Mesothelial cell of epicardium (in vitro differentiated cells): ENCODE results near the gene LCN2. TPM values are rescaled to one million over a fixed set of nuclear protein-coding genes. Genes with fewer than 3 reads are reported as not detected.

Source experiments
- DNase-seq, 2 experiments: peaks; one replicate each; pipeline ENCODE4 v3.0.0; 2021; ENCODE audit warnings: low spot score in 2 of 2; ENCODE audit not compliant: unreplicated experiment in 2 of 2
- H3K27ac Mint-ChIP-seq: 2 replicates; pipeline ENCODE4 v1.8.0; 2021; ENCODE audit warnings: mixed read lengths
- H3K27me3 Mint-ChIP-seq: 2 replicates; pipeline ENCODE4 v1.8.0; 2021; ENCODE audit warnings: low read depth, mixed read lengths
- H3K36me3 Mint-ChIP-seq: 2 replicates; pipeline ENCODE4 v1.8.0; 2021; ENCODE audit warnings: mixed read lengths
- H3K4me1 Mint-ChIP-seq: 2 replicates; pipeline ENCODE4 v1.8.0; 2021; ENCODE audit warnings: mixed read lengths
- H3K4me3 Mint-ChIP-seq: 2 replicates; pipeline ENCODE4 v1.8.0; 2021; ENCODE audit warnings: mild to moderate bottlenecking, moderate library complexity, mixed read lengths
- H3K9me3 Mint-ChIP-seq: 2 replicates; pipeline ENCODE4 v1.8.0; 2021; ENCODE audit warnings: mixed read lengths
- CTCF ChIP-seq: fragments of 200-600 bp; sonication (generic); IDR thresholded peaks from one replicate; pipeline ENCODE4 v1.5.0; 2021; ENCODE audit warnings: antibody characterized with exemption; ENCODE audit not compliant: unreplicated experiment
- total RNA-seq: library from RNA; stranded (reverse); gene quantifications from 3 replicates; pipeline ENCODE4 v1.2.1, GENCODE V29; 2021

LCN2 gene
- total RNA-seq, 1 donor from 2014 or later = not detected

GRCh38 chr9:128102196-128102595, 47.1 kb upstream of the LCN2 start:
- no peak for DNase-seq
- H3K36me3 Mint-ChIP-seq = peaks cover 28% of the 10 kb centered on the region
- no peak overlapping the region for H3K4me3 Mint-ChIP-seq
- no peaks in the 10 kb centered on the region for H3K27me3 Mint-ChIP-seq
- no peaks in the 10 kb centered on the region for H3K9me3 Mint-ChIP-seq
- TF ChIP-seq CTCF = no peak
- H3K4me1 Mint-ChIP-seq = peaks cover 34% of the 10 kb centered on the region
- H3K27ac Mint-ChIP-seq = no peak overlapping the region

- H3K4me1 Mint-ChIP-seq = peaks cover 31% of the 10 kb centered on the region
- peaks cover 29% of the 10 kb centered on the region for H3K36me3 Mint-ChIP-seq
- no peak for DNase-seq
- H3K27ac Mint-ChIP-seq = no peak overlapping the region
- H3K4me3 Mint-ChIP-seq = no peak overlapping the region
- H3K9me3 Mint-ChIP-seq = no peaks in the 10 kb centered on the region
- no peak for TF ChIP-seq CTCF
- no peaks in the 10 kb centered on the region for H3K27me3 Mint-ChIP-seq
Measured at GRCh38 chr9:128102861-128103588, 46.2 kb upstream of the LCN2 start.

GRCh38 chr9:128103589-128103962, 45.7 kb upstream of the LCN2 start:
- Mint-ChIP-seq H3K4me1 (peaks cover 25% of the 10 kb centered on the region), H3K9me3 (no peaks in the 10 kb centered on the region), H3K4me3 (no peak overlapping the region), H3K36me3 (peaks cover 29% of the 10 kb centered on the region), H3K27ac (no peak overlapping the region), H3K27me3 (no peaks in the 10 kb centered on the region)
- no peak for TF ChIP-seq CTCF
- DNase-seq = no peak

- H3K36me3 Mint-ChIP-seq = peaks cover 29% of the 10 kb centered on the region
- DNase-seq = no peak
- no peaks in the 10 kb centered on the region for H3K9me3 Mint-ChIP-seq
- no peak overlapping the region for H3K27ac Mint-ChIP-seq
- no peaks in the 10 kb centered on the region for H3K27me3 Mint-ChIP-seq
- no peak overlapping the region for H3K4me3 Mint-ChIP-seq
- TF ChIP-seq CTCF = no peak
- H3K4me1 Mint-ChIP-seq = peaks cover 19% of the 10 kb centered on the region
Measured at GRCh38 chr9:128104171-128104618, 45.1 kb upstream of the LCN2 start.

- no peak overlapping the region for H3K27ac Mint-ChIP-seq
- no peaks in the 10 kb centered on the region for H3K9me3 Mint-ChIP-seq
- no peak for DNase-seq
- no peak overlapping the region for H3K4me3 Mint-ChIP-seq
- peaks cover 5% of the 10 kb centered on the region for H3K4me1 Mint-ChIP-seq
- TF ChIP-seq CTCF = no peak
- H3K36me3 Mint-ChIP-seq = peaks cover 29% of the 10 kb centered on the region
- H3K27me3 Mint-ChIP-seq = no peaks in the 10 kb centered on the region
Measured at GRCh38 chr9:128105538-128106175, 43.6 kb upstream of the LCN2 start.
